ENCODE results near the gene ATRN. TPM values are rescaled to one million over a fixed set of nuclear protein-coding genes. Genes with fewer than 3 reads are reported as not detected.
A peak's percentile ranks its signal among the peaks of the same experiment; 100 is the strongest.
"Not testable (repeated sequence)": the region's sequence is repeated elsewhere in the genome, so short reads cannot be mapped to it uniquely, and the experiment has no call there.

Gene ATRN
- total RNA-seq, 1 donor from 2014 or later, result 45.9 TPM

GRCh38 chr20:3560162-3560561, 89.3 kb downstream of the ATRN start:
- no peak for DNase-seq (ENCODE audit: low spot score)
- ATAC-seq, result no peak

GRCh38 chr20:3560578-3560977, 89.8 kb downstream of the ATRN start:
- ATAC-seq (no peak), DNase-seq (ENCODE audit: low spot score) (no peak)

DNA sequence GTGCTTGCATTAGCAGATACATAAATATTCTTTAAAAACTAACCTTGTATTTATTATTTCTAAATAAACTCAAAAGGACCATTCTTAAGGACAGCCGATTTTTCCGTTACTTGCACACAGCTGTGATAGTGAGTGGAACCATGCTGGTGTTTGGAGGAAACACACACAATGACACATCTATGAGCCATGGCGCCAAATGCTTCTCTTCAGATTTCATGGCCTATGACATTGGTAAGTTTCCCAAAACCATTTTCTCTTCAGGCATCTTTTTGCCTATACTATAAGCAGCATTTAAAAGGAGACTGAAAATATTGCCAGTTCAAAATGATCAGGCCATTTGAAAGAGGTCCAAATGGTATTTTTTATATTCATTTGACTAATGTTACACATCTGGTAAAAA, 92.3 kb downstream of the ATRN start:
- ATAC-seq, result peak; percentile 26
- DNase-seq (ENCODE audit: low spot score), result no peak

GRCh38 chr20:3563548-3564177, 92.8 kb downstream of the ATRN start:
- ATAC-seq (peak; percentile 90), DNase-seq (ENCODE audit: low spot score) (no peak)

GRCh38 chr20:3565851-3566250, 95.0 kb downstream of the ATRN start:
- ATAC-seq (no peak), DNase-seq (ENCODE audit: low spot score) (no peak)

DNA sequence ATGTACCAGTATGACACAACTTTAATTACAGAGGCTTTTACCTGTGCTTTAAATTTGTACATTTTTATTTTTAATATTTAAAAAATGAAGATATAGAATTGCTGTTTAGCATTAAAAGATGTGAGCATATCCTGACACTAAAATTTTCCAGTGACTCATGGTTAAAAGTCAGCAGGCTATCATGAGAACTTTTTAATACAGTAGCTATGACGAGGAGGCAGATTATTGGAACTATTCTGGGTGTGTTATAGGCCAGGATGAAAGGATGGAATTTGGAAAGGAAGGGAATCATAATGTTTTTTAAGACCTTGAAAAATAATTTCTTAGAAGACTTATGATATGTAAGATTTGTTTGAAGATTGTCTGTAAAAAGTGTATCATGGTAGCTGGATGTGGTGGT, 101.3 kb downstream of the ATRN start:
- no peak for ATAC-seq
- no peak for DNase-seq (ENCODE audit: low spot score)

- DNase-seq (ENCODE audit: low spot score) (no peak), ATAC-seq (no peak)
These were observed 105.5 kb downstream of the ATRN start for GRCh38 chr20:3576363-3576762.

GRCh38 chr20:3577366-3577765, 106.5 kb downstream of the ATRN start:
- no peak for DNase-seq (ENCODE audit: low spot score)
- ATAC-seq, result no peak

DNA sequence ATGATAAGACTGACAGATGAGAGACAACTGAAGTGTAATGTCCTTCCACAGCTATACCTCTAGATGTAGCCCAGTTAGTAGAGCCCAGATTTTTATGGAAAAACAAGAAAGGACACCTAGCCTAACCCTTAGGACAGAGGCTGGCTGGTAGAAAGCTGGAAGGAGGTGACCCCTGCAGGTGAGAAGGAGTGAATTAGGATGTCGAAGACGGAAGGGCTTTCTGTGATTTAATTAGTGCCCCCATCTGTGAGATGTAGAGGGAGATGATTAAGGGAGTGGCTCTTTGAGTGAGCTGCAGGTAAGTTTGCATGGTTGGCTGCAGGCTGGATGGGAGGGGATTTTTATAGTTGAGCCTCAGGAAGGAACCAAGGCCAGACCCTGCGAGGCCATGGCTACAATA, 109.6 kb downstream of the ATRN start:
- DNase-seq (ENCODE audit: low spot score) (no peak), ATAC-seq (peak; percentile 19)

DNA sequence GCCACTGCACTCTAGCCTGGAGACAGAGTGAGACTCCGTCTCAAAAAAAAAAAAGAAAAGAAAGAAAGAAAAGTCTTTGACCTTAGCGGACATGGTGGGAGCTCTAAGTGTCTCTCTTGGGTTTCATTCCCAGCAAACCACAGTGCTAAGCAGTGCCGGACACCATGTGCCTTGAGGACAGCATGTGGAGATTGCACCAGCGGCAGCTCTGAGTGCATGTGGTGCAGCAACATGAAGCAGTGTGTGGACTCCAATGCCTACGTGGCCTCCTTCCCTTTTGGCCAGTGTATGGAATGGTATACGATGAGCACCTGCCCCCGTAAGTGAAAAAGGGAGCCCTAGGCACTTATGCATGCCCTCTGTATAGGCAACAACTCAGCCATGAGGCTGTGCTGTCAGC, 112.9 kb downstream of the ATRN start:
- ATAC-seq (peak; percentile 33), DNase-seq (ENCODE audit: low spot score) (no peak)

GRCh38 chr20:3586093-3586492, 115.3 kb downstream of the ATRN start:
- DNase-seq (ENCODE audit: low spot score) (no peak), ATAC-seq (no peak)

GRCh38 chr20:3590164-3590563, 119.3 kb downstream of the ATRN start:
- ATAC-seq (no peak), DNase-seq (ENCODE audit: low spot score) (no peak)

- ATAC-seq (no peak), DNase-seq (ENCODE audit: low spot score) (no peak)
These were observed 122.1 kb downstream of the ATRN start for GRCh38 chr20:3592931-3593330.

GRCh38 chr20:3595541-3595940, 124.7 kb downstream of the ATRN start:
- ATAC-seq (no peak), DNase-seq (ENCODE audit: low spot score) (no peak)

- ATAC-seq, result no peak
- DNase-seq (ENCODE audit: low spot score), result no peak
These were observed 132.3 kb downstream of the ATRN start for GRCh38 chr20:3603108-3603507.

DNA sequence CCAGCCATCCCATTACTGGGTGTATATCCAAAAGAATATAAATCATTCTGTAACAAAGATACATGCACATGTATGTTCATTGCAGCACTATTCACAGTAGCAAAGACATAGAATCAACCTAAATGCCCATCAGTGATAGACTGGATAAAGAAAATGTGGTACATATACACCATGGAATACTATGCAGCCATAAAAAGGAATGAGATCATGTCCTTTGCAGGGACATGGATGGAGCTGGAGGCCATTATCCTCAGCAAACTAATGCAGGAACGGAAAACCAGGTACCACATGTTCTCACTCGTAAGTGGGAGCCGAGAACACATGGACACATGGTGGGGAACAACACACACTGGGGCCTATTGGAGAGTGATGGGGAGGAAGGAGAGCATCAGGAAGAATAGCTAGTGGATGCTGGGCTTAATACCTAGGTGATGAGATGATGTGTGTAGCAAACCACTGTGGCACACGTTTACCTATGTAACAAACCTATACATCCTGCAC, 134.6 kb downstream of the ATRN start:
- DNase-seq (ENCODE audit: low spot score); ATAC-seq: not testable (repeated sequence)

- no peak for DNase-seq (ENCODE audit: low spot score)
These were observed 135.2 kb downstream of the ATRN start for GRCh38 chr20:3606021-3606420.

GRCh38 chr20:3611901-3612300, 141.1 kb downstream of the ATRN start:
- ATAC-seq, result no peak

More at GRCh38 chr20:3606021-3606420, 135.2 kb downstream of the ATRN start:
- ATAC-seq, result no peak

DNA sequence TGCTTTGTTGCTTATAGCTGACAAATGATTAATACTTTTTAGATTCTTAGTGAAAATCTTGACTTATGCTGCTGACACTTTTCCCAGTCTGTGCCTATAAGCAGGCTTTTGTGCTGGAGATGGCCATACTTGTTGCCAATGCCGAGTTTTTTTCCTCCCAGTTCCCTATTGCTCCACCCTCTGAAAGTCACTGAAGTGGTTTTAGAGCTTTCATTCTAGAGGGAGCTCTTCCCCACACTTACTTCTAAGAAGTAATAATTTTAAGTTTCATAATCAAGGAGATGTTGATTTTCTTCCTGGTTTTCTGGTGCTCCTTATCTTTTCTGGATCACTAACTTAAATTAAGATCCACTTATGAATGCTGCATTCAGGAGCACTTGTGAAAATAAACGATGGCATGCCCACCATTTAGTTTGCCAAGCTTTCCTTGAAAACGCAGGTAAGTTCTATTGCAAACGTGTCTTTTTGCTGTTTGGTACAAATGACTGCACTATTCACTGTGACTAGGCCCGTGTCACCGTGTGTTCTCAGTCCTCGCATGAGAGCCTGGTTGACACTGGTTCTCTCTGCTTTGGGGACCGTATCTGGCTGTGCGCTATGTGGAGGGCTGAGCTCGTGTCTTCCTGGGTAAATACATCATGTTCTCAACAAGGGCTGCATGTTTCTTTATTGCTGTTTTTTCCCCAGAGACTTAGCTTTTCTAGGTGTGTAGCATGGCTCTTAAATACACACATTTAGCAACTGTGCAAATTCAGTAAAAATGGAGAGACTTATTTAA, 142.2 kb downstream of the ATRN start:
- DNase-seq (ENCODE audit: low spot score) (no peak), ATAC-seq (no peak)

More at GRCh38 chr20:3611901-3612300, 141.1 kb downstream of the ATRN start:
- DNase-seq (ENCODE audit: low spot score), result no peak

GRCh38 chr20:3613821-3614440, 143.1 kb downstream of the ATRN start:
- DNase-seq (ENCODE audit: low spot score) (no peak), ATAC-seq (no peak)

DNA sequence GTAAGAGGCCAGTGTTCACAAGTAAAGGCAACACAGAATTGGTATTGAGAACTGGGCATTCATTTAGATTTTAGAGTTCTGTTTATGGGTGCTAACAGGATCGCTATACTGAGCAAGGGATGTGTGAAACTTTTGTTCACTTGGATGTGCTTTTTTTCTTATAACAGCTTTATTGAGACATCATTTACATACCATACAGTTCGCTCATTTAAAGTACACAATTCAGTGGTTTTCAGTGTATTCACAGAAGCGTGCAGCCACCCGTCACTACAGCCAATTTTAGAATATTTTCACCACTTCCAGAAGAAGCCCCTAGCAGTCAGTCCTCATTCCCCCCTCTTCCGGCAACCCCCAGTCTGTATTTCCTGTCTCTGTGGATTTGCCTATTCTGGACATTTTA, 143.6 kb downstream of the ATRN start:
- ATAC-seq, result no peak
- no peak for DNase-seq (ENCODE audit: low spot score)
